OCI-LY3 (cell line): ENCODE measurements around the gene RAPGEF2.

Experiments used
- H2AFZ ChIP-seq: fragments of 200-600, 300-600 bp; shearing (Covaris generic); 2 replicates; pipeline ENCODE4 v1.6.0; 2014; ENCODE audit warnings: antibody characterized with exemption, low read depth, low read length
- H3K27ac ChIP-seq: fragments of 200-600, 300-600 bp; sonication (generic); 2 replicates; pipeline ENCODE4 v1.5.1; 2014; ENCODE audit warnings: mild to moderate bottlenecking, low read length, moderate library complexity, mixed read lengths
- H3K27me3 ChIP-seq: fragments of 200-600, 300-600 bp; sonication (generic); 2 replicates; pipeline ENCODE4 v1.6.1; 2014; ENCODE audit warnings: low read depth, low read length, mixed read lengths
- H3K36me3 ChIP-seq: fragments of 200-600, 300-600 bp; sonication (generic); replicated peaks from 2 replicates; pipeline ENCODE3; 2014; ENCODE audit warnings: low read depth, low read length, mixed read lengths
- H3K4me1 ChIP-seq: fragments of 300-600, 200-600 bp; sonication (generic); 2 replicates; pipeline ENCODE4 v1.6.1; 2014; ENCODE audit warnings: low read length, mixed read lengths
- H3K4me2 ChIP-seq: fragments of 200-600, 300-600 bp; sonication (generic); 2 replicates; pipeline ENCODE4 v1.6.1; 2014; ENCODE audit warnings: low read length, mixed read lengths
- H3K4me3 ChIP-seq: fragments of 300-600, 200-600 bp; sonication (generic); 2 replicates; pipeline ENCODE4 v1.5.1; 2014; ENCODE audit warnings: antibody characterized with exemption, mild to moderate bottlenecking, low read length, moderate library complexity
- H3K79me2 ChIP-seq: fragments of 300-600, 200-600 bp; shearing (Covaris generic); 2 replicates; pipeline ENCODE4 v1.6.1; 2014; ENCODE audit warnings: mild to moderate bottlenecking, low read length, mixed read lengths
- H3K9ac ChIP-seq: fragments of 300-600, 200-600 bp; shearing (Covaris generic); 2 replicates; pipeline ENCODE4 v1.6.0; 2014; ENCODE audit warnings: mild to moderate bottlenecking, low read length, moderate library complexity
- H3K9me3 ChIP-seq: fragments of 200-600, 300-600 bp; shearing (Covaris generic); 2 replicates; pipeline ENCODE4 v1.6.1; 2014; ENCODE audit warnings: low read length, mixed read lengths; ENCODE audit not compliant: insufficient read depth
- H4K20me1 ChIP-seq: fragments of 200-600, 300-600 bp; sonication (generic); 2 replicates; pipeline ENCODE4 v1.6.1; 2016; ENCODE audit warnings: low read length, mixed read lengths; ENCODE audit not compliant: insufficient read depth
- EZH2phosphoT487 ChIP-seq: fragments of 200-600 bp; shearing (Covaris generic); IDR thresholded peaks from 2 replicates; pipeline ENCODE4 v1.6.1; 2018; ENCODE audit warnings: antibody characterized with exemption, mixed run types, low read depth
- TF ChIP-seq, protein P1 (sequence below): fragments of 200-600, 300-600 bp; sonication (generic); IDR thresholded peaks from 2 replicates; pipeline ENCODE4 v1.5.1; 2014; ENCODE audit warnings: antibody characterized with exemption, low read length, low read depth

Gene RAPGEF2

DNA sequence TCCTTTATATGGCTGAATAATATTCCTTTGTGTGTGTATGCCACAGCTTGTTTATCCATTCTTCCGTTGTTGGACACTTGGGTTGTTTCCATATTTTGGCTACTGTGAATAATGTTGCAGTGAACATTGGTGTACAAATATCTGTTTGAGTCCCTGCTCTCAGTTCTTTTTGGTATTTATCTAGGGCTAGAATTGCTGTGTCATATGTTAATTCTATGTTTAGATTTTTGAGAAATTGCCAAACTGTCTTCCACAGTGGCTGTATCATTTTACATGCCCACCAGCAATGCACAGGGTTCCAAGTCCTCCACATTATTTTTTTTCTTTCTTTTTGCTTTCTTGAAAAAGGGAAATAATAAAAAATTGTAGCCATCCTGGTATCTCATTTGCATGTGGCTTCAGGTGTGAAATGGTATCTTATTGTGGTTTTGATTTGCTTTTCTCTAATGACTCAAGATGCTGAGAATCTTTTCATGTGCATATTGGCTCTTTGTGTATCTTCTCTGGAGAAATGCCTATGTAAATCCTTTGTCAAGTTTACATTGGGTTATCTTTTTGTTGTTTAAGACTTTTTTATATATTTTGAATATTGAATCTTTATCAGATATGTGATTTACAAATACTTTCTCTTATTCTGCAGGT, 129.7 kb downstream of the RAPGEF2 start:
- H3K4me3 ChIP-seq = no peak overlapping the region
- H3K9ac ChIP-seq = no peak overlapping the region
- H3K27ac ChIP-seq = no peak overlapping the region
- H3K4me2 ChIP-seq = no peak overlapping the region
- no peaks in the 10 kb centered on the region for H3K9me3 ChIP-seq
- H3K79me2 ChIP-seq = no peaks in the 10 kb centered on the region
- no peaks in the 10 kb centered on the region for H3K27me3 ChIP-seq
- H3K36me3 ChIP-seq = no peaks in the 10 kb centered on the region
- H4K20me1 ChIP-seq = no peaks in the 10 kb centered on the region
- TF ChIP-seq EZH2phosphoT487 = no peak
- TF ChIP-seq, protein P1, sequence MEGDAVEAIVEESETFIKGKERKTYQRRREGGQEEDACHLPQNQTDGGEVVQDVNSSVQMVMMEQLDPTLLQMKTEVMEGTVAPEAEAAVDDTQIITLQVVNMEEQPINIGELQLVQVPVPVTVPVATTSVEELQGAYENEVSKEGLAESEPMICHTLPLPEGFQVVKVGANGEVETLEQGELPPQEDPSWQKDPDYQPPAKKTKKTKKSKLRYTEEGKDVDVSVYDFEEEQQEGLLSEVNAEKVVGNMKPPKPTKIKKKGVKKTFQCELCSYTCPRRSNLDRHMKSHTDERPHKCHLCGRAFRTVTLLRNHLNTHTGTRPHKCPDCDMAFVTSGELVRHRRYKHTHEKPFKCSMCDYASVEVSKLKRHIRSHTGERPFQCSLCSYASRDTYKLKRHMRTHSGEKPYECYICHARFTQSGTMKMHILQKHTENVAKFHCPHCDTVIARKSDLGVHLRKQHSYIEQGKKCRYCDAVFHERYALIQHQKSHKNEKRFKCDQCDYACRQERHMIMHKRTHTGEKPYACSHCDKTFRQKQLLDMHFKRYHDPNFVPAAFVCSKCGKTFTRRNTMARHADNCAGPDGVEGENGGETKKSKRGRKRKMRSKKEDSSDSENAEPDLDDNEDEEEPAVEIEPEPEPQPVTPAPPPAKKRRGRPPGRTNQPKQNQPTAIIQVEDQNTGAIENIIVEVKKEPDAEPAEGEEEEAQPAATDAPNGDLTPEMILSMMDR = no peak
- H2AFZ ChIP-seq = no peak overlapping the region
- H3K4me1 ChIP-seq = no peaks in the 10 kb centered on the region

DNA sequence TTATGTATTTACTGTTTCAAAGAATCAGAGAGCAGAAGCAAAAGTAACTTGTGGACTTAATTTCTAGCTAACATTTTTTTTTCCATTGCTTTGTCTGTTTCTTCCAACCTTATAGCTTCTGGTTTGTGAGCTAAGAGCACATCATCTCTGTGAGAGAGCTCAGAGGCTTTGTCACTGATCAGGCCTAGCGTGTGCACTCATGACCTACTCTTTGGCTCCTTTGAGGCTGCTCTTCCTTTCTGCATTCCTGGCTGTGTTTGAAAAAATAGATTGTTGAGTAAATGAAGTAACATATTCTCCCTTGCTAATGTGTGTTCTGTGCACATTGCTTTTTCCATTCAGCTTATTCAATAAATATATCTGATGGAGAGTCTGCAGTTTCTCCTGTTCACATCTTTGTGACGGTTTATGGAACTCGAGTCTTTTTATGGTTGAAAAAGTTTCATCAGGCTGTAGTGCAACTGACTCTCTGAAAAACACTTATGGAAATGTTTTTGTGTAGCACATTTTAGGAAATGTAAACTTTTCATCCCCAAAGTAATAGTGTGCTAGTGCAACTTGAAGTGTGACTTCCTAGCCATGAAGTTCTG, 133.0 kb downstream of the RAPGEF2 start:
- H3K27ac ChIP-seq = no peak overlapping the region
- no peak overlapping the region for H3K9ac ChIP-seq
- H4K20me1 ChIP-seq = no peaks in the 10 kb centered on the region
- H3K4me2 ChIP-seq = no peak overlapping the region
- no peak overlapping the region for H2AFZ ChIP-seq
- H3K36me3 ChIP-seq = no peaks in the 10 kb centered on the region
- H3K27me3 ChIP-seq = no peaks in the 10 kb centered on the region
- no peak overlapping the region for H3K4me3 ChIP-seq
- H3K79me2 ChIP-seq = no peaks in the 10 kb centered on the region
- no peaks in the 10 kb centered on the region for H3K9me3 ChIP-seq
- TF ChIP-seq EZH2phosphoT487 = no peak
- TF ChIP-seq, protein P1 = no peak
- H3K4me1 ChIP-seq = no peaks in the 10 kb centered on the region

DNA sequence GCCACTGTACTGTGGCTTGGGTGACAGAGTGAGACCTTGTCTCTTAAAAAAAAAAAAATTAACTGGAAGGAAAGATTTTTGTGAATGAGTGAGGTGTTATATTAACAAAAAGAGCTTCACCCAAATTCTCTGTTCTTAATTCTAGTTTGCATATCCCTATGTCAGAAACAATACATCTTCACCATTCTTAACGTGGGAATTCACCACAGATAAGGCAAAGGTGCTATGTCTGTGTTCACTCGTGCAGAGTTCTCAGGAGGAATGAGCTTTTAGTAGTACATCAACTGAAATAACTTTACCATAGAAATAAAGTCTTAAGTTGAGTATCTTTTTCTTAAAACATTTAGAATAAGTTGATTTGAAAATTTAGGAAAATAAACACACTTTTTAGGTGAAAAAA, 135.1 kb downstream of the RAPGEF2 start:
- H3K36me3 ChIP-seq = no peaks in the 10 kb centered on the region
- H2AFZ ChIP-seq = no peak overlapping the region
- no peaks in the 10 kb centered on the region for H3K9me3 ChIP-seq
- H3K79me2 ChIP-seq = no peaks in the 10 kb centered on the region
- no peaks in the 10 kb centered on the region for H4K20me1 ChIP-seq
- no peak overlapping the region for H3K9ac ChIP-seq
- no peaks in the 10 kb centered on the region for H3K4me1 ChIP-seq
- H3K4me2 ChIP-seq = no peak overlapping the region
- no peak for TF ChIP-seq EZH2phosphoT487
- TF ChIP-seq, protein P1 = no peak
- H3K27ac ChIP-seq = no peak overlapping the region
- no peak overlapping the region for H3K4me3 ChIP-seq
- no peaks in the 10 kb centered on the region for H3K27me3 ChIP-seq

DNA sequence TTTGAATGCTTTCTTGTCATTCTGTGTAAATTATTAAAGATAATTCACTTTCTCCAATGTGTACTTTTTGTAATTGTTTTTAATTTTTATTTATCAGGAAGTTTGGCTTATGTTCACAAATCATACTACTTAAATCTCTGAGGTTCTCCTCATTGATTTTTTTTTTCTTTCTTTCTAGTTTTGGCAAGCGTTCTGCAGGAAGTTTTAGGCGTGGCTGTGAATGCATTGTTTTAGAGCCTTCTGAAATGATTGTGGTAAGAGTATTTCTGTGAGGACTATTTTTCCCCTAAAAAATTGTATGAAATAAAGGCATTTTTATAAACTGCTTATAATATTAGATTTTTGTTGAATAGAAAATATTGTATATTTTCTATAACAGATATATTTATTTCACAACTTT, 135.8 kb downstream of the RAPGEF2 start:
- Histone ChIP-seq H4K20me1 (no peaks in the 10 kb centered on the region), H3K36me3 (no peaks in the 10 kb centered on the region), H3K4me2 (no peak overlapping the region), H3K27ac (no peak overlapping the region), H3K9me3 (no peaks in the 10 kb centered on the region), H3K9ac (no peak overlapping the region), H3K4me1 (no peaks in the 10 kb centered on the region), H3K4me3 (no peak overlapping the region), H3K27me3 (no peaks in the 10 kb centered on the region), H3K79me2 (no peaks in the 10 kb centered on the region), H2AFZ (no peak overlapping the region)
- TF ChIP-seq, protein P1 = no peak
- TF ChIP-seq EZH2phosphoT487 = no peak
